ENCODE results near the gene ADGRL3. TPM values are rescaled to one million over a fixed set of nuclear protein-coding genes. Genes with fewer than 3 reads are reported as not detected.

Gene ADGRL3
- total RNA-seq, 4 donors from 2014 or later, result 2.2 to 10.0 (median 4.6) TPM

- Histone ChIP-seq H3K36me3 (no peaks in the 10 kb centered on the region), H3K4me1 (no peaks in the 10 kb centered on the region), H3K4me3 (no peak overlapping the region), H3K9me3 (no peaks in the 10 kb centered on the region), H3K27me3 (no peaks in the 10 kb centered on the region), H3K27ac (no peak overlapping the region)
- intact Hi-C loops (cut with DNase I; ENCODE audit: low total_unique reads), result no loop called here
- WGBS, 2 donors (ENCODE audit: low coverage in 1 of 2), result 45 to 60% methylated on average over 5 to 6 of the region's 6 CpGs
- TF ChIP-seq POLR2AphosphoS5 (IDR thresholded peaks at IDR 0.05) (no peak), POLR2A (IDR thresholded peaks at IDR 0.05) (no peak), CTCF (IDR thresholded peaks at IDR 0.05) (no peak)
- DNase-seq, result no peak
- in situ Hi-C loops (cut with MboI; ENCODE audit: low pct_ligation_motif_present in 1 of 4, low pct_unique_long_range_greater_than_20kb in 1 of 4, low sequenced_read_pairs in 3 of 4), result no loop called here
Observed at GRCh38 chr4:61210186-61210939, 10.2 kb downstream of the ADGRL3 start.

GRCh38 chr4:61211781-61212180 is 11.7 kb downstream of the ADGRL3 start:
- no peak overlapping the region for H3K4me3 ChIP-seq
- in situ Hi-C loops (cut with MboI; ENCODE audit: low pct_ligation_motif_present in 1 of 4, low pct_unique_long_range_greater_than_20kb in 1 of 4, low sequenced_read_pairs in 3 of 4), result no loop called here
- H3K36me3 ChIP-seq, result no peaks in the 10 kb centered on the region
- WGBS, 2 donors (ENCODE audit: low coverage in 1 of 2), result 57 to 69% methylated on average over 1 of the region's 1 CpG
- TF ChIP-seq CTCF (IDR thresholded peaks at IDR 0.05) (no peak), POLR2A (IDR thresholded peaks at IDR 0.05) (no peak), EP300 (IDR thresholded peaks at IDR 0.05; ENCODE audit: low read depth) (no peak), POLR2AphosphoS5 (IDR thresholded peaks at IDR 0.05) (no peak)
- H3K27me3 ChIP-seq, result no peaks in the 10 kb centered on the region
- no peaks in the 10 kb centered on the region for H3K9me3 ChIP-seq
- no peaks in the 10 kb centered on the region for H3K4me1 ChIP-seq
- DNase-seq, result no peak
- H3K27ac ChIP-seq, result no peak overlapping the region
- intact Hi-C loops (cut with DNase I; ENCODE audit: low total_unique reads), result no loop called here

- no peaks in the 10 kb centered on the region for H3K27me3 ChIP-seq
- WGBS, 2 donors (ENCODE audit: low coverage in 1 of 2), result 76 to 83% methylated on average over 2 of the region's 2 CpGs
- H3K27ac ChIP-seq, result no peak overlapping the region
- DNase-seq, result no peak
- no peaks in the 10 kb centered on the region for H3K9me3 ChIP-seq
- H3K4me3 ChIP-seq, result no peak overlapping the region
- intact Hi-C loops (cut with DNase I; ENCODE audit: low total_unique reads) (no loop called here), in situ Hi-C loops (cut with MboI; ENCODE audit: low pct_ligation_motif_present in 1 of 4, low pct_unique_long_range_greater_than_20kb in 1 of 4, low sequenced_read_pairs in 3 of 4) (no loop called here)
- no peaks in the 10 kb centered on the region for H3K36me3 ChIP-seq
- no peaks in the 10 kb centered on the region for H3K4me1 ChIP-seq
- TF ChIP-seq CTCF (IDR thresholded peaks at IDR 0.05) (no peak), POLR2AphosphoS5 (IDR thresholded peaks at IDR 0.05) (no peak), EP300 (IDR thresholded peaks at IDR 0.05; ENCODE audit: low read depth) (no peak), POLR2A (IDR thresholded peaks at IDR 0.05) (no peak)
Observed at GRCh38 chr4:61212788-61213187, 12.7 kb downstream of the ADGRL3 start.

GRCh38 chr4:61214680-61215079 is 14.6 kb downstream of the ADGRL3 start:
- H3K4me3 ChIP-seq, result no peak overlapping the region
- intact Hi-C loops (cut with DNase I; ENCODE audit: low total_unique reads) (no loop called here), in situ Hi-C loops (cut with MboI; ENCODE audit: low pct_ligation_motif_present in 1 of 4, low pct_unique_long_range_greater_than_20kb in 1 of 4, low sequenced_read_pairs in 3 of 4) (no loop called here)
- WGBS, 2 donors (ENCODE audit: low coverage in 1 of 2), result 82 to 100% methylated on average over 2 to 5 of the region's 5 CpGs
- no peaks in the 10 kb centered on the region for H3K36me3 ChIP-seq
- no peak overlapping the region for H3K27ac ChIP-seq
- no peaks in the 10 kb centered on the region for H3K4me1 ChIP-seq
- no peaks in the 10 kb centered on the region for H3K27me3 ChIP-seq
- TF ChIP-seq CTCF (IDR thresholded peaks at IDR 0.05), result no peak
- TF ChIP-seq EP300 (IDR thresholded peaks at IDR 0.05; ENCODE audit: low read depth), result no peak
- no peak for TF ChIP-seq POLR2AphosphoS5 (IDR thresholded peaks at IDR 0.05)
- TF ChIP-seq POLR2A (IDR thresholded peaks at IDR 0.05), result no peak
- no peak for DNase-seq
- no peaks in the 10 kb centered on the region for H3K9me3 ChIP-seq

Measured in transverse colon (tissue), 4 donors.